Calu3 (cell line): ENCODE measurements around the gene UBALD1. TPM values are rescaled to one million over a fixed set of nuclear protein-coding genes. Genes with fewer than 3 reads are reported as not detected.

Experiments
- BruUV-seq: library from RNA; stranded (reverse); fragments of 400-500 nt; replicated peaks from 2 replicates; lab custom pipeline; 2021; lab: Mats Ljungman, UMichigan
- CTCF ChIA-PET: fragments of 300-600 bp; sonication (Branson Sonifier 250); formaldehyde crosslinking; loops from one replicate; lab custom pipeline; 2022; ENCODE audit warnings: antibody characterized with exemption; lab: Charles Lee
- DNase-seq: peaks from one replicate; pipeline ENCODE4 v3.0.0; 2022
- H3K27ac Mint-ChIP-seq: one replicate; pipeline ENCODE4 v1.8.0; 2022; ENCODE audit warnings: mixed read lengths; ENCODE audit not compliant: unreplicated experiment
- H3K27me3 Mint-ChIP-seq: one replicate; pipeline ENCODE4 v1.8.0; 2022; ENCODE audit warnings: mixed read lengths; ENCODE audit not compliant: unreplicated experiment
- H3K36me3 Mint-ChIP-seq: one replicate; pipeline ENCODE4 v1.8.0; 2022; ENCODE audit warnings: mild to moderate bottlenecking, moderate library complexity, mixed read lengths; ENCODE audit not compliant: insufficient read depth, unreplicated experiment
- H3K4me1 Mint-ChIP-seq: one replicate; pipeline ENCODE4 v1.8.0; 2022; ENCODE audit warnings: mild to moderate bottlenecking, low read depth, mixed read lengths; ENCODE audit not compliant: unreplicated experiment
- H3K4me3 Mint-ChIP-seq: one replicate; pipeline ENCODE4 v1.8.0; 2022; ENCODE audit warnings: mild to moderate bottlenecking, low read depth, moderate library complexity, mixed read lengths; ENCODE audit not compliant: unreplicated experiment
- H3K9me3 Mint-ChIP-seq: one replicate; pipeline ENCODE4 v1.8.0; 2022; ENCODE audit warnings: low read depth, mixed read lengths; ENCODE audit not compliant: unreplicated experiment
- intact Hi-C: fragments of 100-400 bp; cut with micrococcal nuclease; formaldehyde crosslinking; loops from one replicate; pipeline ENCODE4 v1.10.0; 2022; ENCODE audit not compliant: unreplicated experiment
- total RNA-seq: library from RNA; stranded (reverse); gene quantifications from 2 replicates; pipeline ENCODE4 v1.2.3, GENCODE V29; 2022
- TF ChIP-seq, protein P1 (sequence below): fragments of 200-600 bp; IDR thresholded peaks from one replicate; pipeline ENCODE4 v1.8.0; 2022; ENCODE audit warnings: antibody characterized with exemption; ENCODE audit not compliant: unreplicated experiment

UBALD1 gene
- total RNA-seq, 1 experiment from 2014 or later = 54.4 TPM

DNA sequence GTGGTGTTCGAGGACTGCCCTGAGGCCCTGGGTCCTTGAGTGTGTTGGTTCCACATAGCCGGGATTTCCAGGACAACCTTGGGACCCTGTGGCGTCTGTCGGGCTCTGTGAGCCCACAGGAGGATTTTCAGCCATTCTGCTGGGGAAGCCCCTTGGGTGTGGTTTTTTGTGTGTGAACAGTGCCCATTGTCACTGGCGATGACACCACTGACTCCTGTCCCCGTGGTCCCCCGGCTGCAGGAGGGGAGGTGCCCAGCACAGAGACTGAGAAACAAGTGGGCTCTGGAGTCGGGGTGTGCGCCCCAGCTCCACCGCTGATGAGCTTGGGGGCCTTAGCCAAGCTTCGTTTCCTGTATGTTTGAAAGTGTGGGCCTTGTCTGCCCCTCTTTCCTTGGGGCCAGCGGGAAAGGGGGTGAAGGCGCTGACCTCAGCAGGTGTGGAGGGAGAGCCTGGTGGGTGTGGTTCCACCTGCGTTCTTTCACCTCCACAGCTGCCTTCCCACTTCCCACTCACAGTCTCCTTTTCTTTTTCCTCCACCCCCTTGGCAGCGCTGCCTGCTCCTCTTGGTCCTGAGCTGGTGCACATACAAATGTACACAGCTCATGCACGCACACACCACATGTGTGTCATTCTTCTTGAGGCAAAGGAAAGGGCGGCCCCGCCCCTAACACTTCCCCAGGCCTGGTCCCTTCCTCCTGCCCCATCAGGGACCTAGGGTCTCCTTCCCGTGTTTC is 26.1 kb upstream of the UBALD1 start:
- CTCF ChIA-PET = interaction anchor here (1.0 kb wide), 1 partner anchor 14 kb away, joined by 3 read pairs; no protein-coding TSS in a partner anchor
- intact Hi-C loops = no loop called here
- Mint-ChIP-seq H3K9me3 (peaks cover 2% of the 10 kb centered on the region), H3K4me1 (peaks cover 6% of the 10 kb centered on the region), H3K36me3 (peaks cover 35% of the 10 kb centered on the region), H3K27me3 (no peaks in the 10 kb centered on the region), H3K4me3 (no peak overlapping the region), H3K27ac (no peak overlapping the region)
- DNase-seq = no peak
- no TSS peak for BruUV-seq
- TF ChIP-seq, protein P1, sequence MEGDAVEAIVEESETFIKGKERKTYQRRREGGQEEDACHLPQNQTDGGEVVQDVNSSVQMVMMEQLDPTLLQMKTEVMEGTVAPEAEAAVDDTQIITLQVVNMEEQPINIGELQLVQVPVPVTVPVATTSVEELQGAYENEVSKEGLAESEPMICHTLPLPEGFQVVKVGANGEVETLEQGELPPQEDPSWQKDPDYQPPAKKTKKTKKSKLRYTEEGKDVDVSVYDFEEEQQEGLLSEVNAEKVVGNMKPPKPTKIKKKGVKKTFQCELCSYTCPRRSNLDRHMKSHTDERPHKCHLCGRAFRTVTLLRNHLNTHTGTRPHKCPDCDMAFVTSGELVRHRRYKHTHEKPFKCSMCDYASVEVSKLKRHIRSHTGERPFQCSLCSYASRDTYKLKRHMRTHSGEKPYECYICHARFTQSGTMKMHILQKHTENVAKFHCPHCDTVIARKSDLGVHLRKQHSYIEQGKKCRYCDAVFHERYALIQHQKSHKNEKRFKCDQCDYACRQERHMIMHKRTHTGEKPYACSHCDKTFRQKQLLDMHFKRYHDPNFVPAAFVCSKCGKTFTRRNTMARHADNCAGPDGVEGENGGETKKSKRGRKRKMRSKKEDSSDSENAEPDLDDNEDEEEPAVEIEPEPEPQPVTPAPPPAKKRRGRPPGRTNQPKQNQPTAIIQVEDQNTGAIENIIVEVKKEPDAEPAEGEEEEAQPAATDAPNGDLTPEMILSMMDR = no peak

DNA sequence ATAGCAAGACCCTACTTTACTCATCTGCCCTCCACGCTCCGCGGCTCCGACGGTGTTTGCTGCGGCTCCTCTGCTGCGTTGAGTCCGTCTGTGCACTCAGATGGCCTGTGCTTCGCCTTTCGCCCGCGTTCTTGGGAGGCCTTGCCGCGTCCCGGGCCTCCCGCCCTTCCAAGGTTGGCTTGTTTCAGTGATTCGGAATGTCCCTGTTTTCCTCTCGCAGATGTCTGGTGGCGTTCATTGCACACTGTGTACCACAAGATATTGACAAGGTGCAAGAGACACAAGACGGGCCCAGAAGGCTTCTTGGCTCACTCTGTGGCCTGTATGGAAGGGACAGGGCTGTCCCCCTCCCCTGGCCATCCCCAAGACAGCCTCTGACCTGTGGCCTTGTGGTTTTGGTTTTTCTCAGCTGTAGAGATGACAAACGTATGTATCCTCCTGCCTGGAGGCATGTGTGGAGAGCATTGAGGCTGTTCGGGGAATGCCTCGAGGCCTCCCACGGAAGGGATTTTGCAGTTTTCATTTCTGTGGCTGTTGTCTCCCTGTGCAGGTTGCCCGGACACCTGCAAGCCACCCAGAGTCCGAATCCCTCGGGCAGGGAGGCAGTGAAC is 25.3 kb upstream of the UBALD1 start:
- no peak overlapping the region for H3K27ac Mint-ChIP-seq
- H3K4me1 Mint-ChIP-seq = peaks cover 6% of the 10 kb centered on the region
- no peaks in the 10 kb centered on the region for H3K9me3 Mint-ChIP-seq
- TF ChIP-seq, protein P1 = no peak
- no peak for DNase-seq
- BruUV-seq = no TSS peak
- no peaks in the 10 kb centered on the region for H3K27me3 Mint-ChIP-seq
- H3K36me3 Mint-ChIP-seq = peaks cover 36% of the 10 kb centered on the region
- intact Hi-C loops = no loop called here
- H3K4me3 Mint-ChIP-seq = no peak overlapping the region
- CTCF ChIA-PET = no interaction called here

DNA sequence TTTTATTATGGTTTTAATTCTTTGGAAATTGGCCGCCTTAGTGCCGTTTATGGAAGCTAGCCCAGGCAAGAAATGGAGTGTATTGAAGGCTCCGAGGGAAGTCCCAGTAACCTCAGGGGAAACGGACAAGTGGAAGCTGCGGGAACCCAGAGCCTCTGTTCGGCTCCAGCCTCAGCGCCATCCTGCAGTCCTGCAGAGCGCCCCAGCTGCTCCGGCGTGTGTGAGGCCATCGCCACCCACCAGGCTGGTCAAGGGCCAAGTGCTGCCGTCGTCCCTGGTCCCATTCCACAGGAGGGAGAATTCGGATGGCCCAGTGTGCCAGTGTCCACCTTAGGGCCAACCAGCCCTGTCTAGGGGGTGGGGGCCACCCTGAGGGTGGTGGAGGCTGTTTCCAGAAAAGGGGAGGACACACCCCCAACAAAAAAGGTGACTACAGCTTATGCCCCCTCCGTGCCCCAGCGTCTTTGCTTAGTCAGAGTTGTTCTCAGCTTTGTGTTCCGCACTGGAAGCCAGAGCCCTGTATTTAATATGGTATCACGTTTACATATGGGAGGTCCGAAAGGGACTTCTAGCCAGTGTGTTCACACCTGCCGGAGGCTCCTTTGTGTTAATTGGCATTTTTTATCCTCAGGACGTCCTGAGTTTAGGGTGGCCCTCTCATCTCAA is 22.9 kb upstream of the UBALD1 start:
- Mint-ChIP-seq H3K36me3 (peaks cover 42% of the 10 kb centered on the region), H3K4me1 (peaks cover 6% of the 10 kb centered on the region), H3K9me3 (no peaks in the 10 kb centered on the region), H3K27ac (no peak overlapping the region), H3K27me3 (no peaks in the 10 kb centered on the region), H3K4me3 (no peak overlapping the region)
- TF ChIP-seq, protein P1 = no peak
- DNase-seq = no peak
- CTCF ChIA-PET = no interaction called here
- no TSS peak for BruUV-seq
- intact Hi-C loops = no loop called here

DNA sequence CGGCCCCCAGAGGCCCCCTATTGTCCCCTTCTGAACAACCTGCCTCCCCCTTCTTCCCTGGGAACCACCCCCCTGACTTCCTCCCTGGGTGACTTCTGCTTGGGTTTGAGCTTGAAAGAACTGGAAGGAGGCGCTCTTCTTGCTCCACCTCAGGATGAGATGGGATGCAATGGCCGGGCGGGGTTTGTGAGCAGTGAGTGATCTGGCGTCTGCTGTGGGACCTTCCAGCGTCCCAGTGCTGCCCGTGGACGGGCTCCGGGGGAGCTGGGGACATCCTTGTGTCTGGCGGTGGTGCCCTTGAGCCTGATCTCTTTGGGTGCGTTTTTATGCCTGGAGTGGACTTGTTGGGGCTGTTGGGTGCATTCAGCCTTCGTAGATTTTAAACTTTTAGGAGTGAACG is 21.5 kb upstream of the UBALD1 start:
- Mint-ChIP-seq H3K4me3 (no peak overlapping the region), H3K4me1 (peaks cover 3% of the 10 kb centered on the region), H3K27me3 (no peaks in the 10 kb centered on the region), H3K9me3 (no peaks in the 10 kb centered on the region), H3K36me3 (peaks cover 40% of the 10 kb centered on the region), H3K27ac (no peak overlapping the region)
- intact Hi-C loops = no loop called here
- no peak for DNase-seq
- CTCF ChIA-PET = interaction anchor here (0.6 kb wide), 1 partner anchor 923 kb away, joined by 3 read pairs; no protein-coding TSS in a partner anchor
- TF ChIP-seq, protein P1 = no peak
- no TSS peak for BruUV-seq
